Esophagus muscularis mucosa (tissue), 4 donors: Measurements from ENCODE around the gene AP1G1. TPM values are rescaled to one million over a fixed set of nuclear protein-coding genes. Genes with fewer than 3 reads are reported as not detected.

Experiments used
- DNase-seq: peaks from one replicate; pipeline ENCODE4 v3.0.0-alpha.2; 2017; ENCODE audit errors: extremely low spot score
- H3K27ac ChIP-seq, 4 donors: fragments of 200-600 bp; sonication (generic); replicated peaks in 1 of 4; 1 replicate in 3 of 4; 2 replicates in 1 of 4; pipeline ENCODE4 v1.5.1; 2016 to 2019; ENCODE audit warnings: mild to moderate bottlenecking in 1 of 4
- H3K27me3 ChIP-seq, 4 donors: fragments of 200-600 bp; sonication (generic); one replicate each; pipeline versions ENCODE4 v1.5.1 to v1.6.0; 2016 to 2019
- H3K36me3 ChIP-seq, 4 donors: fragments of 200-600 bp; sonication (generic); one replicate each; pipeline ENCODE4 v1.5.1; 2016 to 2019
- H3K4me1 ChIP-seq, 4 donors: fragments of 200-600 bp; sonication (generic); one replicate each; pipeline ENCODE4 v1.5.1; 2016 to 2019
- H3K4me3 ChIP-seq, 4 donors: fragments of 200-600 bp; sonication (generic); 1 replicate in 2 of 4; 2 replicates in 2 of 4; pipeline ENCODE4 v1.5.1; 2016 to 2019; ENCODE audit warnings: mild to moderate bottlenecking in 4 of 4, moderate library complexity in 1 of 4
- H3K9me3 ChIP-seq, 4 donors: fragments of 200-600 bp; sonication (generic); 1 replicate in 3 of 4; 2 replicates in 1 of 4; pipeline ENCODE4 v1.5.1; 2016 to 2019
- EP300 ChIP-seq: sonication (generic); formaldehyde crosslinking; IDR thresholded peaks from one replicate; pipeline ENCODE4 v1.6.1; 2017; ENCODE audit warnings: antibody characterized with exemption
- POLR2A ChIP-seq: fragments of 450-650 bp; IDR thresholded peaks from one replicate; pipeline ENCODE4 v1.6.1; 2017; ENCODE audit warnings: antibody characterized with exemption, moderate library complexity, mild to moderate bottlenecking, low read depth
- POLR2AphosphoS5 ChIP-seq, 2 donors: sonication (generic); formaldehyde crosslinking; IDR thresholded peaks; one replicate each; pipeline ENCODE4 v1.6.1; 2017; ENCODE audit warnings: antibody characterized with exemption in 2 of 2
- WGBS: methylation state at CpG from one replicate; pipeline ENCODE4 v1.1.5; 2018; 5-methylcytosine and 5-hydroxymethylcytosine counted together
- intact Hi-C: fragments of 100-400 bp; cut with DNase I; formaldehyde crosslinking; loops from one replicate; pipeline ENCODE4 v1.15.1; 2023
- total RNA-seq, 4 donors: library from RNA; depleted of rRNA; stranded (reverse); fragments of >200 nt; gene quantifications; one replicate each; pipeline versions ENCODE4 v1.1.0 to v1.2.1, GENCODE V29; 2016
- TF ChIP-seq, protein P1 (sequence below), 3 experiments: fragments of 200-600 bp in 2 of 3; fragments of 450-650 bp in 1 of 3; sonication (generic) in 2 of 3; IDR thresholded peaks; one replicate each; pipeline ENCODE4 v1.5.1; 2017 to 2019; ENCODE audit warnings: antibody characterized with exemption in 3 of 3, mild to moderate bottlenecking in 2 of 3, moderate library complexity in 1 of 3

Gene AP1G1
- 10 to 100 TPM; 45.9 to 56.9 (median 51.5) TPM for total RNA-seq

DNA sequence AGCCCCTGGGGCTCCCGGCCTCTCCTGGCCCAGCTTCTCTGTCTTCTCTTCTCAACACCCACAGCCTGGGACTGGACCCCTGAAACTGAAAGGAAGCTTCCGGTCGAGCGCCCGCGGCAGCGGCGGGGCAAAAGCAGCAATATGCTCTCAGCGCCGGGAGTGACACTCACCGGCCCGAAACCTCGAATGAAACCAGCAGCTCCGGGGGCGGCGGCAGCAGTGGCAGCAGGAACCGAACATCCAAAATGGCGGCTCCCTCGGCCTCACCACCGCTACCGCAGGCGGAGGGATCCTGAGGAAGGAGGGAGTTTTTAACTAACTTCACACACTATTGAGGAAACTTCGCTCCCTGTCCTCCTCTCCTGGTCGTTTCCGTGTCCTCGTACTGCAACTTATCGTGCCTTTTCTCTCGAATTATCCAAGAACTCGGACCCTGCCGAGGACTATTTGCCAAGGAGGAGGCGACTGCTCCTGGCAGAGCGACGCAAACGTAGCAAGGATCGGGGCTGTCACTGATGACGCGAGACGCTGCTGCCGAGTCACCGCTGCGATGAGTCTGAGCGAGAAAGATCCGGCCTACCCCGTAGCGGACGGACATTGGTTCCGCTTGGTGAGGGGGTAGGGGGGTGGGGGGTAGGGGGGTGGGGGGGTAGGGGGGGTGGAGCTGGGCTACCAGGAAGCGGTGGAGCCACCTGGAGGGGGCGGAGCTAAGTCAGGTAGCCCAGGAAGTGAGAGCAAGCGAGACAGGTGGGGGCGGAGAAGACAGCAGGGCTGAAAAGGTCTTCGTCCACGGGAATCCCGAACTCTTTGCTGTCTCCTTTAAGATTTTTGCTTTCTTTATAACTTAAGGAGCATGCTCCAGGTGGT is at the start of gene AP1G1:
Gene AP1G1 (minus strand): TSS at position 242 of the 867 bp plus-strand sequence. CDS start 19,355 bp downstream, outside the sequence.
- peaks cover 32 to 49% (median 46%) of the 10 kb centered on the region in 4 donors for H3K4me1 ChIP-seq
- intact Hi-C loops: loop anchor here (2.0 to 5.0 kb wide), 4 partner anchors 38 to 88 kb away; partner anchors contain the start of genes IST1 and PHLPP2
- TF ChIP-seq POLR2A (peak; percentile 21), EP300 (no peak), POLR2AphosphoS5 (IDR thresholded peaks at IDR 0.05) (peak; percentile 86 to 92)
- TF ChIP-seq, protein P1, sequence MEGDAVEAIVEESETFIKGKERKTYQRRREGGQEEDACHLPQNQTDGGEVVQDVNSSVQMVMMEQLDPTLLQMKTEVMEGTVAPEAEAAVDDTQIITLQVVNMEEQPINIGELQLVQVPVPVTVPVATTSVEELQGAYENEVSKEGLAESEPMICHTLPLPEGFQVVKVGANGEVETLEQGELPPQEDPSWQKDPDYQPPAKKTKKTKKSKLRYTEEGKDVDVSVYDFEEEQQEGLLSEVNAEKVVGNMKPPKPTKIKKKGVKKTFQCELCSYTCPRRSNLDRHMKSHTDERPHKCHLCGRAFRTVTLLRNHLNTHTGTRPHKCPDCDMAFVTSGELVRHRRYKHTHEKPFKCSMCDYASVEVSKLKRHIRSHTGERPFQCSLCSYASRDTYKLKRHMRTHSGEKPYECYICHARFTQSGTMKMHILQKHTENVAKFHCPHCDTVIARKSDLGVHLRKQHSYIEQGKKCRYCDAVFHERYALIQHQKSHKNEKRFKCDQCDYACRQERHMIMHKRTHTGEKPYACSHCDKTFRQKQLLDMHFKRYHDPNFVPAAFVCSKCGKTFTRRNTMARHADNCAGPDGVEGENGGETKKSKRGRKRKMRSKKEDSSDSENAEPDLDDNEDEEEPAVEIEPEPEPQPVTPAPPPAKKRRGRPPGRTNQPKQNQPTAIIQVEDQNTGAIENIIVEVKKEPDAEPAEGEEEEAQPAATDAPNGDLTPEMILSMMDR (IDR thresholded peaks at IDR 0.05): no peak
- H3K27ac ChIP-seq: peak within 1 kb of the TSS; percentile 98 to 100 (median 98)
- H3K9me3 ChIP-seq: no peaks in the 10 kb centered on the region
- peak; percentile 98 for DNase-seq
- under 1% methylated on average over 33 of the region's 54 CpGs for WGBS
- H3K27me3 ChIP-seq: no peaks in the 10 kb centered on the region
- peaks cover 0 to 16% (median 12%) of the 10 kb centered on the region in 4 donors for H3K36me3 ChIP-seq
- H3K4me3 ChIP-seq: peak within 1 kb of the TSS; percentile 85 to 99 (median 95)

DNA sequence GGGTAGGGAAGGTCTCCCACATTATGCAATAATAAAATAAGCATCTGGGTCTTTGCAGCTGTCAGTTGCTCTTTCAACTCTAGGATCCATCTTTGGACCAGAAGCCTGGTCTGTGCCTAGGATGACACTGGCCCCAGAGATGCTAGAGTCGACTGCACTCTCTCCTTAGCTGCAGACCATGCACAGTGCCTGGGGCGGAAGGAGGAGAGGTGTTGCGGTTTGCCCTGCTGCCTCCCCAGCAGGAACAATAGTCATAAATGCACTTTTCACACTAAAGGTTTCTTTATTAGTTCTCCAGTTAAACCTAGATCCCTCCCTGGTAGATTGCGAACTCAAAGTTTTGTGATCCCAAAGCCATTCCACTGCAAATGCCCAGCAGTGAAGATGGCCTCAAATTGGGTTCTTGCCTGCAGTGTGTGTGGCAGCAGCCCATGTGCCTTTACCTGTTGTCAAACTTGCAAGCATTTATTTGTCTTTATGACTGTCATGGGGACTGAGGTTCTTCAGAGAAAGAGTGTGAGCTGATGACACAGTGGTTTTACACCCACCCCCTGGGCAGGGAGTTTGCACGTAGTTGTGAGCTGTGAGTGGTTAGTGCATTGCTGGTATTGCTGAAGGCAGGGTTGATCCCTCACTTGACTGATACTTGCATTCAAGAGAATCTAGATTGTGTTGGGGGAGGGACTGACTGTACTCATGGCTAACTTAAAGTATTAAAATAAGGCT is 47.5 kb upstream of the AP1G1 start:
- WGBS: 89% methylated on average over 5 of the region's 5 CpGs
- intact Hi-C loops: no loop called here
- no peak overlapping the region for H3K27ac ChIP-seq
- H3K9me3 ChIP-seq: no peaks in the 10 kb centered on the region
- peaks cover 24 to 75% (median 43%) of the 10 kb centered on the region in 4 donors for H3K36me3 ChIP-seq
- H3K4me1 ChIP-seq: peaks cover 16 to 32% (median 22%) of the 10 kb centered on the region in 4 donors
- TF ChIP-seq POLR2A: no peak
- no peak for TF ChIP-seq EP300
- TF ChIP-seq POLR2AphosphoS5 (IDR thresholded peaks at IDR 0.05): no peak
- TF ChIP-seq, protein P1 (IDR thresholded peaks at IDR 0.05): no peak
- no peak overlapping the region for H3K4me3 ChIP-seq
- DNase-seq: no peak
- no peaks in the 10 kb centered on the region for H3K27me3 ChIP-seq

DNA sequence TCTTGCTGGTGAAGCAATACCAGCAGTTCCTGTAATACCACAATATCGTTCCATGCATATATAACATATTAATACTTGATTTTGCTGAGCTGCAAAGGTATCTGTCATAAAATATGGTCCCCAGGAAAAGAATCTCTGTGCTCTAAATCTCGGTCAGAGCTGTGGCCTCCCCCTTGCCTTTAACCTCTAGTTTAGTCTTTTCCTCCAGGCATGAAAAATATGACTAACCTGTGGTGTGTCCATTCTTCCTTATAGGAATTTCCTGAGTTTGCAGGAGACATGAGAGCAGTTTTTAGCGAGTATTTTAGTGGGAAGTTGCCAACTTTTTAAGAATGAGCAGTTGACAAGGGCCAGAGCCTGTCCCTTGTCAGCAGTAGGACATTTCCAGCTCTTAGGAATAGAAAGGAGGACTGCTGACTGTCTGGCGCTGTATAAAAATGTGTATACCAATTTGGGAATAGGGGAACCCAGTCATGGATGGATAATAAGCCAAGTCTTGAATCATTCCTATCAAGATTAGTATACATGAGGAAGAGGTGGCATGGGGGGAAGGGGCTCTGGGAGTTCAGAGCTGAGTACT is 45.8 kb upstream of the AP1G1 start:
- no peak overlapping the region for H3K27ac ChIP-seq
- H3K4me1 ChIP-seq: peaks cover 12 to 26% (median 19%) of the 10 kb centered on the region in 4 donors
- 90% methylated on average over 4 of the region's 4 CpGs for WGBS
- intact Hi-C loops: no loop called here
- H3K36me3 ChIP-seq: peaks cover 28 to 75% (median 45%) of the 10 kb centered on the region in 4 donors
- no peak overlapping the region for H3K4me3 ChIP-seq
- H3K9me3 ChIP-seq: no peaks in the 10 kb centered on the region
- DNase-seq: no peak
- TF ChIP-seq POLR2A: no peak
- TF ChIP-seq, protein P1 (IDR thresholded peaks at IDR 0.05): no peak
- no peaks in the 10 kb centered on the region for H3K27me3 ChIP-seq

DNA sequence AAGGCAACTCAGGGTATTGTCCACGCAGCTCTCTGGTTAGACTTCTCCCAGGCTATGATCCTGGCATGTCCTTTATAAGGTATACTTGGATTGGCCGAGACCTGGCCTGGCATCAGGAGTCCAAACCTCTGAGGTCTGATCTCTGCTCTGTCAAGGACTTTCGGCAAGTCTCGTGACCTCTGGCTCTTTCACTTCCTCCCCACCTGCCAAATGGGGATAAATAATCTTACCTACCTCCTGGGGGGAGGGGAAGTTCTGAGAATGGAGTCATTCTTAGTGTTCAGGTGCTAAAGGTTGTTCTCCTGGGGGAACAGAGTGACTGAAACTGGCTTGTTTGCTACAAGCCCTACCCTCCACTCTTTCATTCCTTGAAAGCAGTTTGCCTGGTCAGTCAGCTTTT is 44.8 kb upstream of the AP1G1 start:
- no peak overlapping the region for H3K27ac ChIP-seq
- TF ChIP-seq, protein P1 (IDR thresholded peaks at IDR 0.05): no peak
- TF ChIP-seq EP300 (no peak), POLR2AphosphoS5 (IDR thresholded peaks at IDR 0.05) (no peak), POLR2A (no peak)
- DNase-seq: no peak
- whole genome bisulfite sequencing: 87% methylated on average over 4 of the region's 4 CpGs
- peaks cover 37 to 82% (median 53%) of the 10 kb centered on the region in 4 donors for H3K36me3 ChIP-seq
- no peak overlapping the region for H3K4me3 ChIP-seq
- peaks cover 2 to 16% (median 9%) of the 10 kb centered on the region in 4 donors for H3K4me1 ChIP-seq
- intact Hi-C loops: no loop called here
- H3K27me3 ChIP-seq: no peaks in the 10 kb centered on the region
- H3K9me3 ChIP-seq: no peaks in the 10 kb centered on the region
